HEK293 (cell line): ENCODE data around the gene GPATCH2.

ENCODE experiments used
- REPIN1 ChIP-seq: fragments of 450-650 bp; formaldehyde crosslinking; IDR thresholded peaks from 2 replicates; pipeline ENCODE4 v1.5.1; 2017; ENCODE audit warnings: missing biosample characterization, missing genetic modification characterization, low read depth
- TCF7L2 ChIP-seq: IDR thresholded peaks from 2 replicates; pipeline ENCODE4 v1.6.1; 2011; ENCODE audit warnings: low read depth, mild to moderate bottlenecking, inconsistent platforms, low read length, moderate library complexity, borderline replicate concordance
- ZBTB20 ChIP-seq: fragments of 450-650 bp; formaldehyde crosslinking; IDR thresholded peaks from 2 replicates; pipeline ENCODE4 v1.5.1; 2016; ENCODE audit warnings: missing biosample characterization, missing genetic modification characterization
- ZNF324 ChIP-seq: fragments of 450-650 bp; formaldehyde crosslinking; IDR thresholded peaks from 2 replicates; pipeline ENCODE4 v1.5.1; 2016; ENCODE audit warnings: missing biosample characterization, missing genetic modification characterization
- ZNF629 ChIP-seq: fragments of 450-650 bp; formaldehyde crosslinking; IDR thresholded peaks from 2 replicates; pipeline ENCODE4 v1.5.1; 2017; ENCODE audit warnings: missing biosample characterization, missing genetic modification characterization
- ZNF76 ChIP-seq: fragments of 450-650 bp; formaldehyde crosslinking; IDR thresholded peaks from 2 replicates; pipeline ENCODE4; 2016; ENCODE audit warnings: low read depth, missing biosample characterization, missing genetic modification characterization, borderline replicate concordance
- TF ChIP-seq, protein P1 (sequence below): fragments of 450-650 bp; formaldehyde crosslinking; IDR thresholded peaks from 2 replicates; pipeline ENCODE4 v1.5.1; 2016; ENCODE audit warnings: missing biosample characterization, missing genetic modification characterization
- TF ChIP-seq, protein P2 (sequence below): fragments of 450-650 bp; formaldehyde crosslinking; optimal IDR thresholded peaks from 2 replicates; pipeline ENCODE3; 2016; ENCODE audit warnings: missing biosample characterization, mild to moderate bottlenecking, missing genetic modification characterization

DNA sequence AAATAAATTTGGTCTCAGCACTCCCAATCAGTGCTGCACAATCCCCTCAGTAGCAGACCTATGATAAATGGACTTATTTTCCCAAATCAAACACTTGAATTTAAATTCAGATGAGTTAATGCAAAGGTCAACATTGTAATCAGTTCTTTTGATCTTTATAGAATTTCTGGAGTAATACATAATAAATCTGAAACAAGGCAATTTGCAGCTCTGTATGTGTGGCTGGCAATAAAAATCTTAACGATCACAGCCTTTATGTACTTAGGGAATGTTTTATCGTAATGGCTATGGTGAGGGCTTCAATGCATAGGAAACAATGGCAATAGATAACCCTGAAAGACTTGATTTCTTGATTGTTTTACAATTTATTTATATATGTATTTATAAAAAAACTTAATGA, 91.4 kb downstream of the GPATCH2 start:
- TF ChIP-seq, protein P1, sequence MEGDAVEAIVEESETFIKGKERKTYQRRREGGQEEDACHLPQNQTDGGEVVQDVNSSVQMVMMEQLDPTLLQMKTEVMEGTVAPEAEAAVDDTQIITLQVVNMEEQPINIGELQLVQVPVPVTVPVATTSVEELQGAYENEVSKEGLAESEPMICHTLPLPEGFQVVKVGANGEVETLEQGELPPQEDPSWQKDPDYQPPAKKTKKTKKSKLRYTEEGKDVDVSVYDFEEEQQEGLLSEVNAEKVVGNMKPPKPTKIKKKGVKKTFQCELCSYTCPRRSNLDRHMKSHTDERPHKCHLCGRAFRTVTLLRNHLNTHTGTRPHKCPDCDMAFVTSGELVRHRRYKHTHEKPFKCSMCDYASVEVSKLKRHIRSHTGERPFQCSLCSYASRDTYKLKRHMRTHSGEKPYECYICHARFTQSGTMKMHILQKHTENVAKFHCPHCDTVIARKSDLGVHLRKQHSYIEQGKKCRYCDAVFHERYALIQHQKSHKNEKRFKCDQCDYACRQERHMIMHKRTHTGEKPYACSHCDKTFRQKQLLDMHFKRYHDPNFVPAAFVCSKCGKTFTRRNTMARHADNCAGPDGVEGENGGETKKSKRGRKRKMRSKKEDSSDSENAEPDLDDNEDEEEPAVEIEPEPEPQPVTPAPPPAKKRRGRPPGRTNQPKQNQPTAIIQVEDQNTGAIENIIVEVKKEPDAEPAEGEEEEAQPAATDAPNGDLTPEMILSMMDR (tag by site-specific recombination): no peak
- TF ChIP-seq ZNF324 (no peak), ZNF629 (tag by site-specific recombination) (no peak), REPIN1 (tag by site-specific recombination) (no peak), ZNF76 (tag by site-specific recombination) (no peak), ZBTB20 (tag by site-specific recombination) (no peak), TCF7L2 (peak; percentile 83)
- TF ChIP-seq, protein P2, sequence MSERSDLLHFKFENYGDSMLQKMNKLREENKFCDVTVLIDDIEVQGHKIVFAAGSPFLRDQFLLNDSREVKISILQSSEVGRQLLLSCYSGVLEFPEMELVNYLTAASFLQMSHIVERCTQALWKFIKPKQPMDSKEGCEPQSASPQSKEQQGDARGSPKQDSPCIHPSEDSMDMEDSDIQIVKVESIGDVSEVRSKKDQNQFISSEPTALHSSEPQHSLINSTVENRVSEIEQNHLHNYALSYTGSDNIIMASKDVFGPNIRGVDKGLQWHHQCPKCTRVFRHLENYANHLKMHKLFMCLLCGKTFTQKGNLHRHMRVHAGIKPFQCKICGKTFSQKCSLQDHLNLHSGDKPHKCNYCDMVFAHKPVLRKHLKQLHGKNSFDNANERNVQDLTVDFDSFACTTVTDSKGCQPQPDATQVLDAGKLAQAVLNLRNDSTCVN (tag by site-specific recombination): no peak
